Prostate gland (tissue), 2 donors: ENCODE measurements around the gene ARID4B. TPM values are rescaled to one million over a fixed set of nuclear protein-coding genes. Genes with fewer than 3 reads are reported as not detected.
"Not testable (repeated sequence)": the region's sequence is repeated elsewhere in the genome, so short reads cannot be mapped to it uniquely, and the experiment has no call there.

Source experiments
- DNase-seq: peaks from one replicate; pipeline ENCODE4 v3.0.0-alpha.2; 2019; ENCODE audit warnings: low spot score
- H3K27ac ChIP-seq, 2 donors: fragments of 200-600 bp; sonication (generic); 2 replicates each; pipeline ENCODE4 v1.5.1; 2017 to 2019
- H3K27me3 ChIP-seq: fragments of 200-600 bp; sonication (generic); replicated peaks from 2 replicates; pipeline ENCODE4 v1.5.1; 2019; ENCODE audit not compliant: insufficient read depth
- H3K36me3 ChIP-seq, 2 donors: fragments of 200-600 bp; sonication (generic); 1 replicate in 1 of 2; 2 replicates in 1 of 2; pipeline versions ENCODE4 v1.5.1 to v1.8.1; 2017 to 2019
- H3K4me1 ChIP-seq: fragments of 200-600 bp; sonication (generic); replicated peaks from 2 replicates; pipeline ENCODE4 v1.5.1; 2019
- H3K4me3 ChIP-seq, 2 donors: fragments of 200-600 bp; sonication (generic); 2 replicates each; pipeline ENCODE4 v1.5.1; 2017 to 2019
- H3K9me3 ChIP-seq: fragments of 200-600 bp; sonication (generic); 2 replicates; pipeline ENCODE4 v1.5.1; 2017
- CTCF ChIP-seq, 4 experiments: fragments of 200-600 bp in 2 of 4; fragments of 450-650 bp in 2 of 4; sonication (generic) in 2 of 4; IDR thresholded peaks; 1 replicate in 3 of 4; 2 replicates in 1 of 4; pipeline ENCODE4 v1.5.1; 2016 to 2019; ENCODE audit warnings: antibody characterized with exemption in 4 of 4, mild to moderate bottlenecking in 2 of 4, moderate library complexity in 2 of 4
- POLR2A ChIP-seq: fragments of 450-650 bp; IDR thresholded peaks from one replicate; pipeline ENCODE4 v1.6.1; 2016; ENCODE audit warnings: antibody characterized with exemption, mild to moderate bottlenecking
- POLR2AphosphoS5 ChIP-seq: sonication (generic); formaldehyde crosslinking; IDR thresholded peaks from one replicate; pipeline ENCODE4 v1.6.1; 2017; ENCODE audit warnings: antibody characterized with exemption
- WGBS: methylation state at CpG from one replicate; pipeline ENCODE4 v1.1.5; 2018; 5-methylcytosine and 5-hydroxymethylcytosine counted together
- intact Hi-C: fragments of 100-400 bp; cut with DNase I; formaldehyde crosslinking; loops from one replicate; pipeline ENCODE4 v1.14.2; 2022
- total RNA-seq, 2 donors: library from RNA; depleted of rRNA; stranded (reverse); fragments of >200 nt; gene quantifications; one replicate each; pipeline ENCODE4 v1.1.0, GENCODE V29; 2016

The ARID4B gene
- total RNA-seq, 2 donors from 2014 or later: 28.6 to 46.4 TPM

- 94% methylated on average over 4 of the region's 4 CpGs for WGBS
- TF ChIP-seq POLR2AphosphoS5 (no peak), CTCF (IDR thresholded peaks at IDR 0.05) (no peak), POLR2A (no peak)
- intact Hi-C loops: no loop called here
- Histone ChIP-seq H3K27me3 (no peaks in the 10 kb centered on the region), H3K4me1 (peaks cover 4% of the 10 kb centered on the region), H3K9me3 (no peaks in the 10 kb centered on the region), H3K4me3 (no peak overlapping the region), H3K27ac (no peak overlapping the region), H3K36me3 (no peaks in the 10 kb centered on the region)
- no peak for DNase-seq
Measured at GRCh38 chr1:235315735-235316134, 12.2 kb downstream of the ARID4B start.

GRCh38 chr1:235315173-235315572, 12.8 kb downstream of the ARID4B start:
- intact Hi-C loops: no loop called here
- TF ChIP-seq POLR2A (no peak), CTCF (IDR thresholded peaks at IDR 0.05) (no peak), POLR2AphosphoS5 (no peak)
- Histone ChIP-seq H3K4me3 (no peak overlapping the region), H3K36me3 (no peaks in the 10 kb centered on the region), H3K4me1 (peaks cover 3% of the 10 kb centered on the region), H3K27me3 (no peaks in the 10 kb centered on the region), H3K9me3 (no peaks in the 10 kb centered on the region), H3K27ac (no peak overlapping the region)
- 97% methylated on average over 5 of the region's 5 CpGs for WGBS
- DNase-seq: no peak

- peaks cover 3% of the 10 kb centered on the region for H3K4me1 ChIP-seq
- intact Hi-C loops: no loop called here
- WGBS: 32% methylated on average over 4 of the region's 4 CpGs
- H3K27me3 ChIP-seq: no peaks in the 10 kb centered on the region
- DNase-seq: no peak
- no peak overlapping the region for H3K4me3 ChIP-seq
- peak overlapping the region; percentile 1 to 26 for H3K27ac ChIP-seq
- no peaks in the 10 kb centered on the region for H3K9me3 ChIP-seq
- TF ChIP-seq POLR2AphosphoS5 (no peak), CTCF (IDR thresholded peaks at IDR 0.05) (no peak), POLR2A (no peak)
- H3K36me3 ChIP-seq: no peaks in the 10 kb centered on the region
Measured at GRCh38 chr1:235313931-235314678, 13.9 kb downstream of the ARID4B start.

- Histone ChIP-seq H3K4me3 (no peak overlapping the region), H3K27me3 (no peaks in the 10 kb centered on the region), H3K4me1 (peaks cover 3% of the 10 kb centered on the region), H3K9me3 (no peaks in the 10 kb centered on the region), H3K36me3 (no peaks in the 10 kb centered on the region), H3K27ac (peak overlapping the region in 1 of 2 donors; percentile 26)
- 22% methylated on average over 6 of the region's 6 CpGs for WGBS
- intact Hi-C loops: no loop called here
- TF ChIP-seq CTCF (IDR thresholded peaks at IDR 0.05) (no peak), POLR2A (no peak), POLR2AphosphoS5 (no peak)
- no peak for DNase-seq
Measured at GRCh38 chr1:235313262-235313661, 14.7 kb downstream of the ARID4B start.

GRCh38 chr1:235309206-235309605, 18.8 kb downstream of the ARID4B start:
- H3K4me3 ChIP-seq, H3K36me3 ChIP-seq, H3K4me1 ChIP-seq, H3K27ac ChIP-seq, intact Hi-C loops, H3K27me3 ChIP-seq, DNase-seq, H3K9me3 ChIP-seq: not testable (repeated sequence)
- WGBS: 94% methylated on average over 10 of the region's 32 CpGs
